K562 (cell line): ENCODE measurements around the gene SH3BP5L. TPM values are rescaled to one million over a fixed set of nuclear protein-coding genes. Genes with fewer than 3 reads are reported as not detected.
A peak's percentile ranks its signal among the peaks of the same experiment; 100 is the strongest.

Source experiments
- DIDO1 ChIP-seq: fragments of 450-650 bp; IDR thresholded peaks from 2 replicates; pipeline ENCODE4 v1.6.1; 2016; ENCODE audit warnings: low read depth, missing biosample characterization, missing genetic modification characterization
- ETV5 ChIP-seq: sonication (generic); formaldehyde crosslinking; IDR thresholded peaks from 2 replicates; pipeline ENCODE4 v1.4.0; 2020; ENCODE audit warnings: low read depth, mild to moderate bottlenecking, missing genetic modification reagents
- FOXA3 ChIP-seq, 2 experiments: fragments of 450-650 bp in 1 of 2; sonication (generic) in 1 of 2; formaldehyde crosslinking; IDR thresholded peaks in 1 of 2; conservative IDR thresholded peaks in 1 of 2; 2 replicates each; pipeline versions ENCODE4 v1.4.0 to v1.8.0; 2020 to 2022; ENCODE audit warnings: mild to moderate bottlenecking in 2 of 2, missing genetic modification reagents in 1 of 2
- GABPB1 ChIP-seq: sonication (generic); formaldehyde crosslinking; IDR thresholded peaks from 2 replicates; pipeline ENCODE4 v1.8.0; 2022; ENCODE audit warnings: mild to moderate bottlenecking, missing genetic modification reagents
- MYC ChIP-seq, 2 experiments: fragments of 250-450 bp in 1 of 2; sonication (Bioruptor Pico) in 1 of 2; IDR thresholded peaks; 2 replicates each; pipeline versions ENCODE4 v1.5.1 to v1.6.1; 2012 to 2021; ENCODE audit warnings: low read depth in 2 of 2, borderline replicate concordance in 1 of 2, improper control_type of control experiment in 1 of 2, low read length in 1 of 2, mild to moderate bottlenecking in 1 of 2, moderate library complexity in 1 of 2
- NCOA1 ChIP-seq: fragments of 450-650 bp; IDR thresholded peaks from 2 replicates; pipeline ENCODE4 v1.6.1; 2016; ENCODE audit warnings: low read depth
- NFATC3 ChIP-seq: fragments of 450-650 bp; IDR thresholded peaks from 2 replicates; pipeline ENCODE4 v1.6.1; 2017; ENCODE audit warnings: mild to moderate bottlenecking
- NFYB ChIP-seq: IDR thresholded peaks from 2 replicates; pipeline ENCODE4 v1.6.1; 2011; ENCODE audit warnings: mild to moderate bottlenecking, moderate library complexity; ENCODE audit not compliant: insufficient read length; ENCODE audit errors: extremely low read depth
- NR2F6 ChIP-seq: fragments of 450-650 bp; formaldehyde crosslinking; IDR thresholded peaks from 2 replicates; pipeline ENCODE4 v1.4.0; 2020; ENCODE audit warnings: mild to moderate bottlenecking
- PHF21A ChIP-seq: fragments of 450-650 bp; IDR thresholded peaks from 2 replicates; pipeline ENCODE4 v1.6.1; 2017; ENCODE audit warnings: low read depth, borderline replicate concordance
- TAF1 ChIP-seq: IDR thresholded peaks from 2 replicates; pipeline ENCODE4 v1.6.1; 2011; ENCODE audit warnings: mild to moderate bottlenecking, low read length, moderate library complexity; ENCODE audit not compliant: insufficient read depth, control insufficient read depth, severe bottlenecking; ENCODE audit errors: extremely low read depth
- TCF7 ChIP-seq: sonication (generic); IDR thresholded peaks from 2 replicates; pipeline ENCODE4 v1.6.1; 2016; ENCODE audit warnings: antibody characterized with exemption, borderline replicate concordance
- ZBTB7A ChIP-seq: IDR thresholded peaks from 2 replicates; pipeline ENCODE4 v1.6.1; 2011; ENCODE audit warnings: low read depth, mild to moderate bottlenecking, low read length, moderate library complexity, borderline replicate concordance; ENCODE audit not compliant: control insufficient read depth
- ZFP30 ChIP-seq: fragments of 250-450 bp; sonication (Bioruptor Pico); IDR thresholded peaks from 2 replicates; pipeline ENCODE4 v1.8.0; 2022; ENCODE audit warnings: moderate library complexity, mild to moderate bottlenecking, inconsistent platforms, borderline replicate concordance
- ZNF197 ChIP-seq: fragments of 200-800 bp; sonication (Bioruptor generic); IDR thresholded peaks from 2 replicates; pipeline ENCODE4 v1.6.1; 2016; ENCODE audit warnings: low read depth, missing genetic modification characterization, missing compliant biosample characterization
- ZNF57 ChIP-seq: fragments of 450-650 bp; formaldehyde crosslinking; IDR thresholded peaks from 2 replicates; pipeline ENCODE4 v1.4.0; 2020; ENCODE audit warnings: mild to moderate bottlenecking, moderate library complexity
- polyA plus RNA-seq, 8 experiments: library from polyadenylated mRNA; depleted of rRNA in 4 of 8; stranded (reverse) in 5 of 8; unstranded in 3 of 8; fragments of >200 nt; fragmentation: Nextera tagmentation in 2 of 8; fragmentation: Illumina TruSeq in 1 of 8; extraction: Ambion mirVana in 2 of 8; extraction: Trizol in 1 of 8; gene quantifications; 2 replicates each; pipeline versions ENCODE4 v1.2.1 to v1.2.3, GENCODE V29; 2011 to 2014; ENCODE audit warnings: inconsistent platforms in 1 of 8, missing spikeins in 1 of 8
- total RNA-seq, 7 experiments: library from RNA; depleted of rRNA in 6 of 7; stranded (reverse); fragments of >200 nt in 6 of 7; fragmentation: Illumina TruSeq in 2 of 7; extraction: Trizol in 2 of 7; gene quantifications; 2 replicates each; pipeline versions ENCODE4 v1.2.1 to v1.2.3, GENCODE V29; 2011 to 2021; ENCODE audit warnings: low replicate concordance in 1 of 7
- TF ChIP-seq, protein P1 (sequence below): fragments of 250-450 bp; sonication (Bioruptor Pico); IDR thresholded peaks from 2 replicates; pipeline ENCODE4 v1.8.0; 2022; ENCODE audit warnings: moderate library complexity, mild to moderate bottlenecking, inconsistent platforms
- TF ChIP-seq, protein P2 (sequence below): sonication (generic); formaldehyde crosslinking; IDR thresholded peaks from 2 replicates; pipeline ENCODE4 v1.4.0; 2020; ENCODE audit warnings: mild to moderate bottlenecking, missing genetic modification reagents
- TF ChIP-seq, protein P3 (sequence below): fragments of 450-650 bp; IDR thresholded peaks from 2 replicates; pipeline ENCODE4 v1.6.1; 2016; ENCODE audit warnings: borderline replicate concordance
- TF ChIP-seq, protein P4 (sequence below): fragments of 250-450 bp; sonication (Bioruptor Pico); IDR thresholded peaks from 2 replicates; pipeline ENCODE4 v1.9.0; 2021; ENCODE audit warnings: mild to moderate bottlenecking

The SH3BP5L gene
- total and polyA plus RNA-seq, 9 of the 15 experiments (the other 6 are each of a cell fraction or from before 2014, with no cell fraction given): 1.9 to 26.5 (median 15.8) TPM

DNA sequence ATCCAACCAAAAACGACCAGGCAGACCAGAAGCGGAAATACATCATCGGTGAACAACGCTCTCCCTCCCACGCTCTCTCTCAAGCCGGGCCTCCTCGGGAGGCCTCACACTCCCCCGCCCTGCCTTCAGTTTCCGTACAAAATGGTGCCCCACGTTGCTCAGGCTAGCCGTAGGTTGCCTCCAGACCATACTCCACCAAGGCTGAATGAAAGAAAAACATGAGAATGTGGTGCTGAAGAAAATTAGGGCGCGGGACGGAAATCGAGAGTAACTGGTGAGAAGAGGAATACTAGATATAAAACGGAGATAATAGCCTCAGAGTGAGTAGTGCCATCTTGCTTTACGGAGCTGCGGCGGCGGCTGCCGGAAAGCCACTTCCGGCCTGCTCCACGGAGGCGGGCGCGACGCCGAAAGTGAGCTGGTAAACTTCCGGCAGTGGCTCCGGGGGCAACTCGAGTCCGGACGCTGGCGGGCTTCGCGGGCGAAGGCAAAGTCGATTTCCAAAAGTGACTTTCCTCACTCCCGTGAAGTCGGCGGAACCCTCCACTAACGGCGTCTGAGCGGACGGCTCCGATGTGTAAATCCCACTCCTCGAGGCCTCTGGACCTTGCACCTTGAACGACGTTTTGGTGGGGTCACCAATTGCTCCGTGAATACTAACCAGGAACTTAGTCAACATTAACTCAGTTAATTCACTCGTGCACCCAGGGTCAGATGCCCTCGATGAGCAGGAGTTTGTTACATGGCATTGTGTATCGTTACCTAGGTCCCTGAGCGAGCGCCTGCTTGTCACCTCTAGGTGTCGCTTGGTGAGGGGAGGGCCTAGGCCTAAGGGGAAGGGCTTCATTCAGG, at the start of gene SH3BP5L (continued):
- no peak for TF ChIP-seq ZBTB7A
- peak; percentile 33; the same call in 1 of the 2 replicates for TF ChIP-seq DIDO1 (tag)
- peak; percentile 89 for TF ChIP-seq ETV5 (CRISPR knock-in tag)
- TF ChIP-seq TAF1: peak; percentile 80
- TF ChIP-seq, protein P1, sequence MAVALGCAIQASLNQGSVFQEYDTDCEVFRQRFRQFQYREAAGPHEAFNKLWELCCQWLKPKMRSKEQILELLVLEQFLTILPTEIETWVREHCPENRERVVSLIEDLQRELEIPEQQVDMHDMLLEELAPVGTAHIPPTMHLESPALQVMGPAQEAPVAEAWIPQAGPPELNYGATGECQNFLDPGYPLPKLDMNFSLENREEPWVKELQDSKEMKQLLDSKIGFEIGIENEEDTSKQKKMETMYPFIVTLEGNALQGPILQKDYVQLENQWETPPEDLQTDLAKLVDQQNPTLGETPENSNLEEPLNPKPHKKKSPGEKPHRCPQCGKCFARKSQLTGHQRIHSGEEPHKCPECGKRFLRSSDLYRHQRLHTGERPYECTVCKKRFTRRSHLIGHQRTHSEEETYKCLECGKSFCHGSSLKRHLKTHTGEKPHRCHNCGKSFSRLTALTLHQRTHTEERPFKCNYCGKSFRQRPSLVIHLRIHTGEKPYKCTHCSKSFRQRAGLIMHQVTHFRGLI: no peak
- 0 out of 4 replicates have a peak, but pooled peaks of 1 of the 2 experiments have one; percentile 37 for TF ChIP-seq FOXA3 (CRISPR knock-in tag; conservative IDR thresholded peaks at IDR 0.05 in 1 of 2, IDR thresholded peaks at IDR 0.05 in 1 of 2)
- no peak for TF ChIP-seq ZFP30 (CRISPR knock-in tag)
- no peak for TF ChIP-seq NR2F6
- peak; percentile 73 for TF ChIP-seq MYC (IDR thresholded peaks at IDR 0.05; ENCODE audit: low read depth, low read length)
- TF ChIP-seq MYC (CRISPR knock-in tag; IDR thresholded peaks at IDR 0.05; ENCODE audit: borderline replicate concordance, low read depth): no peak
- peak; percentile 97 for TF ChIP-seq ZNF197 (CRISPR knock-in tag)
- TF ChIP-seq, protein P2, sequence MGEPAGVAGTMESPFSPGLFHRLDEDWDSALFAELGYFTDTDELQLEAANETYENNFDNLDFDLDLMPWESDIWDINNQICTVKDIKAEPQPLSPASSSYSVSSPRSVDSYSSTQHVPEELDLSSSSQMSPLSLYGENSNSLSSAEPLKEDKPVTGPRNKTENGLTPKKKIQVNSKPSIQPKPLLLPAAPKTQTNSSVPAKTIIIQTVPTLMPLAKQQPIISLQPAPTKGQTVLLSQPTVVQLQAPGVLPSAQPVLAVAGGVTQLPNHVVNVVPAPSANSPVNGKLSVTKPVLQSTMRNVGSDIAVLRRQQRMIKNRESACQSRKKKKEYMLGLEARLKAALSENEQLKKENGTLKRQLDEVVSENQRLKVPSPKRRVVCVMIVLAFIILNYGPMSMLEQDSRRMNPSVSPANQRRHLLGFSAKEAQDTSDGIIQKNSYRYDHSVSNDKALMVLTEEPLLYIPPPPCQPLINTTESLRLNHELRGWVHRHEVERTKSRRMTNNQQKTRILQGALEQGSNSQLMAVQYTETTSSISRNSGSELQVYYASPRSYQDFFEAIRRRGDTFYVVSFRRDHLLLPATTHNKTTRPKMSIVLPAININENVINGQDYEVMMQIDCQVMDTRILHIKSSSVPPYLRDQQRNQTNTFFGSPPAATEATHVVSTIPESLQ: peak; percentile 39; the same call in 1 of the 2 replicates
- TF ChIP-seq ZNF57: 0 out of 2 replicates have a peak, but pooled peaks have one; percentile 40
- TF ChIP-seq NFATC3: 0 out of 2 replicates have a peak, but pooled peaks have one; percentile 14
- TF ChIP-seq TCF7: no peak
- TF ChIP-seq NCOA1: peak; percentile 19; the same call in 1 of the 2 replicates
- peak; percentile 94 for TF ChIP-seq GABPB1 (CRISPR knock-in tag)
- TF ChIP-seq NFYB: no peak
- TF ChIP-seq, protein P3, sequence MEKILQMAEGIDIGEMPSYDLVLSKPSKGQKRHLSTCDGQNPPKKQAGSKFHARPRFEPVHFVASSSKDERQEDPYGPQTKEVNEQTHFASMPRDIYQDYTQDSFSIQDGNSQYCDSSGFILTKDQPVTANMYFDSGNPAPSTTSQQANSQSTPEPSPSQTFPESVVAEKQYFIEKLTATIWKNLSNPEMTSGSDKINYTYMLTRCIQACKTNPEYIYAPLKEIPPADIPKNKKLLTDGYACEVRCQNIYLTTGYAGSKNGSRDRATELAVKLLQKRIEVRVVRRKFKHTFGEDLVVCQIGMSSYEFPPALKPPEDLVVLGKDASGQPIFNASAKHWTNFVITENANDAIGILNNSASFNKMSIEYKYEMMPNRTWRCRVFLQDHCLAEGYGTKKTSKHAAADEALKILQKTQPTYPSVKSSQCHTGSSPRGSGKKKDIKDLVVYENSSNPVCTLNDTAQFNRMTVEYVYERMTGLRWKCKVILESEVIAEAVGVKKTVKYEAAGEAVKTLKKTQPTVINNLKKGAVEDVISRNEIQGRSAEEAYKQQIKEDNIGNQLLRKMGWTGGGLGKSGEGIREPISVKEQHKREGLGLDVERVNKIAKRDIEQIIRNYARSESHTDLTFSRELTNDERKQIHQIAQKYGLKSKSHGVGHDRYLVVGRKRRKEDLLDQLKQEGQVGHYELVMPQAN: peak; percentile 67; the same call in 1 of the 2 replicates
- 0 out of 2 replicates have a peak, but pooled peaks have one; percentile 42 for TF ChIP-seq PHF21A
- TF ChIP-seq, protein P4, sequence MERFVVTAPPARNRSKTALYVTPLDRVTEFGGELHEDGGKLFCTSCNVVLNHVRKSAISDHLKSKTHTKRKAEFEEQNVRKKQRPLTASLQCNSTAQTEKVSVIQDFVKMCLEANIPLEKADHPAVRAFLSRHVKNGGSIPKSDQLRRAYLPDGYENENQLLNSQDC (CRISPR knock-in tag): no peak
